Endothelial cell of umbilical vein (primary cell): ENCODE data around the gene GPR119. TPM values are rescaled to one million over a fixed set of nuclear protein-coding genes. Genes with fewer than 3 reads are reported as not detected.

Experiments used
- BruUV-seq: library from RNA; stranded (reverse); fragments of 400-500 nt; replicated peaks from 2 replicates; lab custom pipeline; 2021; lab: Mats Ljungman, UMichigan
- CTCF ChIA-PET: fragments of 300-600, 350-600 bp; sonication (Branson Sonifier 250); formaldehyde crosslinking; loops from one replicate; lab custom pipeline; 2021; ENCODE audit warnings: antibody characterized with exemption, inconsistent platforms; lab: Charles Lee
- POLR2A ChIA-PET: fragments of 300-600, 350-600 bp; sonication (Branson Sonifier 250); formaldehyde crosslinking; loops from one replicate; lab custom pipeline; 2021; ENCODE audit warnings: antibody characterized with exemption, inconsistent platforms; lab: Charles Lee
- DNase-seq: peaks from one replicate; pipeline ENCODE4 v3.0.0-alpha.2; 2011; ENCODE audit warnings: low read depth, low spot score
- FAIRE-seq: peaks from 2 replicates; lab custom pipeline; 2011; peaks lifted over from hg19 to GRCh38; lab: Jason Lieb, UNC
- H2AFZ ChIP-seq: 2 replicates; pipeline ENCODE4 v1.6.0; 2012; ENCODE audit warnings: low read depth, low read length, control low read depth, inconsistent platforms
- H3K27ac ChIP-seq: 2 replicates; pipeline ENCODE4 v1.5.1; 2011; ENCODE audit warnings: low read depth, mild to moderate bottlenecking, control low read depth, low read length, moderate library complexity; ENCODE audit not compliant: insufficient read depth
- H3K27me3 ChIP-seq, 2 experiments: 2 replicates each; pipeline versions ENCODE4 v1.6.0 to v1.6.1; 2011; ENCODE audit warnings: low read length in 2 of 2, mixed read lengths in 1 of 2; ENCODE audit not compliant: control insufficient read depth in 2 of 2, insufficient read depth in 2 of 2
- H3K36me3 ChIP-seq, 2 experiments: 2 replicates in 1 of 2; 3 replicates in 1 of 2; pipeline ENCODE4 v1.5.1; 2011; ENCODE audit warnings: low read length in 2 of 2, mild to moderate bottlenecking in 1 of 2, moderate library complexity in 1 of 2; ENCODE audit not compliant: control insufficient read depth in 2 of 2, insufficient read depth in 2 of 2; ENCODE audit errors: extremely low read depth in 1 of 2
- H3K4me1 ChIP-seq: 3 replicates; pipeline ENCODE4 v1.5.1; 2011; ENCODE audit warnings: mild to moderate bottlenecking, low read length; ENCODE audit not compliant: control insufficient read depth, insufficient read depth; ENCODE audit errors: extremely low read depth
- H3K4me2 ChIP-seq: 2 replicates; pipeline ENCODE4 v1.6.1; 2011; ENCODE audit warnings: low read length, control low read depth, mixed read lengths; ENCODE audit not compliant: insufficient read depth
- H3K4me3 ChIP-seq, 3 experiments: fragments of 200-600 bp in 1 of 3; sonication (generic), shearing (Covaris generic) in 1 of 3; replicated peaks in 1 of 3; 2 replicates each; pipeline ENCODE4 v1.5.1; 2011 to 2016; ENCODE audit warnings: control low read depth in 3 of 3, low read length in 3 of 3, mild to moderate bottlenecking in 2 of 3, inconsistent platforms in 1 of 3, low read depth in 1 of 3, moderate library complexity in 1 of 3; ENCODE audit not compliant: insufficient read depth in 1 of 3
- H3K79me2 ChIP-seq: 2 replicates; pipeline ENCODE4 v1.6.0; 2012; ENCODE audit warnings: low read length, inconsistent platforms; ENCODE audit not compliant: control insufficient read depth, insufficient read depth
- H3K9ac ChIP-seq: replicated peaks from 2 replicates; pipeline ENCODE3; 2011; ENCODE audit warnings: low read length, control low read depth; ENCODE audit not compliant: insufficient read depth; ENCODE audit errors: extremely low read depth
- H3K9me1 ChIP-seq: replicated peaks from 3 replicates; pipeline ENCODE4 v1.6.0; 2011; ENCODE audit warnings: mild to moderate bottlenecking, low read length; ENCODE audit not compliant: control insufficient read depth, insufficient read depth; ENCODE audit errors: extremely low read depth
- H3K9me3 ChIP-seq: replicated peaks from 2 replicates; pipeline ENCODE4 v1.5.1; 2012; ENCODE audit warnings: low read length, inconsistent platforms; ENCODE audit not compliant: control insufficient read depth, insufficient read depth
- H4K20me1 ChIP-seq: replicated peaks from 2 replicates; pipeline ENCODE3; 2011; ENCODE audit warnings: mild to moderate bottlenecking, low read length; ENCODE audit not compliant: control insufficient read depth, insufficient read depth; ENCODE audit errors: extremely low read depth
- CTCF ChIP-seq, 2 donors: IDR thresholded peaks; 1 replicate in 1 of 2; 2 replicates in 1 of 2; pipeline ENCODE4 v1.5.1; 2011; ENCODE audit warnings: low read length in 2 of 2, mild to moderate bottlenecking in 2 of 2, moderate library complexity in 2 of 2, control low read depth in 1 of 2, inconsistent platforms in 1 of 2, low read depth in 1 of 2; ENCODE audit not compliant: insufficient read depth in 1 of 2; ENCODE audit errors: extremely low read depth in 1 of 2
- EZH2 ChIP-seq: IDR thresholded peaks from 2 replicates; pipeline ENCODE4 v1.6.1; 2012; ENCODE audit warnings: borderline replicate concordance, low read depth, mild to moderate bottlenecking, moderate library complexity, low read length, inconsistent platforms; ENCODE audit not compliant: severe bottlenecking
- FOS ChIP-seq: IDR thresholded peaks from 2 replicates; pipeline ENCODE4 v1.6.1; 2011; ENCODE audit warnings: mild to moderate bottlenecking, low read length, moderate library complexity, borderline replicate concordance; ENCODE audit not compliant: insufficient read depth
- GATA2 ChIP-seq: IDR thresholded peaks from 2 replicates; pipeline ENCODE4 v1.7.0; 2011; ENCODE audit warnings: low read depth, mild to moderate bottlenecking, moderate library complexity, mixed read lengths, low read length; ENCODE audit not compliant: insufficient read length, insufficient read depth
- JUN ChIP-seq: IDR thresholded peaks from 2 replicates; pipeline ENCODE4 v1.6.1; 2011; ENCODE audit warnings: borderline replicate concordance, low read depth; ENCODE audit not compliant: insufficient read length, insufficient read depth
- MYC ChIP-seq: IDR thresholded peaks from one replicate; pipeline ENCODE4 v1.6.1; 2011; ENCODE audit warnings: mild to moderate bottlenecking, low read depth, low read length
- POLR2A ChIP-seq: IDR thresholded peaks from 2 replicates; pipeline ENCODE4 v1.6.1; 2012; ENCODE audit warnings: low read depth, mild to moderate bottlenecking, control low read depth, low read length
- POLR2AphosphoS5 ChIP-seq: IDR thresholded peaks from 2 replicates; pipeline ENCODE4 v1.6.1; 2012; ENCODE audit warnings: low read depth, mild to moderate bottlenecking, control low read depth, low read length, moderate library complexity; ENCODE audit not compliant: insufficient read depth
- dilution Hi-C: fragments of 300-500 bp; cut with MboI; formaldehyde crosslinking; loops from one replicate; pipeline ENCODE4 v1.15.0; 2019; ENCODE audit warnings: low sequenced_read_pairs; ENCODE audit not compliant: extremely low pct_ligation_motif_present
- intact Hi-C: fragments of 100-400 bp; cut with micrococcal nuclease; formaldehyde crosslinking; loops from one replicate; pipeline ENCODE4 v1.10.0; 2022
- polyA plus RNA-seq, 4 experiments: library from polyadenylated mRNA; depleted of rRNA in 3 of 4; stranded (reverse) in 3 of 4; unstranded in 1 of 4; fragments of >200 nt; gene quantifications; 2 replicates each; pipeline versions ENCODE4 v1.2.1 to v1.2.3, GENCODE V29; 2011 to 2012; ENCODE audit warnings: missing spikeins in 1 of 4
- total RNA-seq: library from RNA; stranded (reverse); gene quantifications from 2 replicates; pipeline ENCODE4 v1.2.3, GENCODE V29; 2021
- TF ChIP-seq, protein P1 (sequence below): IDR thresholded peaks from 2 replicates; pipeline ENCODE4 v1.6.1; 2011; ENCODE audit not compliant: insufficient read depth, insufficient read length

Gene GPR119
- total and polyA plus RNA-seq, 2 donors (not counting 3 experiments of a cell fraction or from before 2014, with no cell fraction given): not detected

DNA sequence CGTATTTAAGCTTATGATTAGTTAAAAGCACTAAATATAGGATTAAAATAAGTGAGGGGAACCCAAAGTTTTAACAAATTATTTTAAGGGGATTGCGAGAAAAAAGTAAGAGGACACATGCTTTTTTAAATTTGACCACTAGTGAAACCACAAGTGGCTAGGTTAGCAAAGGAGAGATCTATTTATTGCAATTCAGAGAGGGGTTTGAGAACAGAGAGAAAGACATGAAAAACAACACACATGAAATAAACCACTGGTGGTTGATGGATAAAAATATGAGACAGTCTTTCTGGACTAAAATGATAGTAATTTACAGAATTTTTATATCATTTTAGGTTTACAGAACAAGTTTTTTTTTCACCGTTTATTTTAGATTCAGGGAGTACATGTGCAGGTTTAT, 33.9 kb downstream of the GPR119 start:
- Histone ChIP-seq H3K9me1 (no peaks in the 10 kb centered on the region), H2AFZ (no peak overlapping the region), H3K27ac (no peak overlapping the region), H3K9ac (no peak overlapping the region), H3K4me1 (no peaks in the 10 kb centered on the region), H3K27me3 (no peaks in the 10 kb centered on the region), H3K4me2 (no peak overlapping the region), H3K4me3 (no peak overlapping the region), H3K36me3 (peaks cover 0 to 2% of the 10 kb centered on the region in 2 experiments), H4K20me1 (no peaks in the 10 kb centered on the region), H3K79me2 (no peaks in the 10 kb centered on the region), H3K9me3 (no peaks in the 10 kb centered on the region)
- ChIA-PET POLR2A (no interaction called here), CTCF (no interaction called here)
- FAIRE-seq (no peak), DNase-seq (no peak)
- no TSS peak for BruUV-seq
- TF ChIP-seq EZH2 (no peak), FOS (no peak), GATA2 (no peak), CTCF (IDR thresholded peaks at IDR 0.05; ENCODE audit: extremely low read depth in 1 of 2, insufficient read depth in 1 of 2, low read depth in 1 of 2, low read length in 2 of 2) (no peak), MYC (no peak), POLR2AphosphoS5 (no peak), POLR2A (no peak), JUN (no peak)
- TF ChIP-seq, protein P1, sequence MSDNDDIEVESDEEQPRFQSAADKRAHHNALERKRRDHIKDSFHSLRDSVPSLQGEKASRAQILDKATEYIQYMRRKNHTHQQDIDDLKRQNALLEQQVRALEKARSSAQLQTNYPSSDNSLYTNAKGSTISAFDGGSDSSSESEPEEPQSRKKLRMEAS: no peak
- dilution Hi-C loops (no loop called here), intact Hi-C loops (no loop called here)
